Epithelial cell of proximal tubule (primary cell): ENCODE data around the gene RGS6. TPM values are rescaled to one million over a fixed set of nuclear protein-coding genes. Genes with fewer than 3 reads are reported as not detected.

Experiments
- DNase-seq: peaks from one replicate; pipeline ENCODE4 v3.0.0-alpha.2; 2011; ENCODE audit warnings: low read depth
- H3K4me3 ChIP-seq: 2 replicates; pipeline ENCODE4 v1.5.1; 2011; ENCODE audit warnings: low read depth, mild to moderate bottlenecking, low read length
- total RNA-seq: library from RNA; depleted of rRNA; stranded (reverse); fragments of >200 nt; gene quantifications from 2 replicates; pipeline ENCODE4 v1.2.3, GENCODE V29; 2015
- TF ChIP-seq, protein P1 (sequence below): conservative IDR thresholded peaks from 2 replicates; pipeline ENCODE4 v1.5.1; 2012; ENCODE audit warnings: low read depth, mild to moderate bottlenecking, low read length

The RGS6 gene
- total RNA-seq, 1 donor from 2014 or later = not detected

- DNase-seq = no peak
- no peak overlapping the region for H3K4me3 ChIP-seq
- TF ChIP-seq, protein P1, sequence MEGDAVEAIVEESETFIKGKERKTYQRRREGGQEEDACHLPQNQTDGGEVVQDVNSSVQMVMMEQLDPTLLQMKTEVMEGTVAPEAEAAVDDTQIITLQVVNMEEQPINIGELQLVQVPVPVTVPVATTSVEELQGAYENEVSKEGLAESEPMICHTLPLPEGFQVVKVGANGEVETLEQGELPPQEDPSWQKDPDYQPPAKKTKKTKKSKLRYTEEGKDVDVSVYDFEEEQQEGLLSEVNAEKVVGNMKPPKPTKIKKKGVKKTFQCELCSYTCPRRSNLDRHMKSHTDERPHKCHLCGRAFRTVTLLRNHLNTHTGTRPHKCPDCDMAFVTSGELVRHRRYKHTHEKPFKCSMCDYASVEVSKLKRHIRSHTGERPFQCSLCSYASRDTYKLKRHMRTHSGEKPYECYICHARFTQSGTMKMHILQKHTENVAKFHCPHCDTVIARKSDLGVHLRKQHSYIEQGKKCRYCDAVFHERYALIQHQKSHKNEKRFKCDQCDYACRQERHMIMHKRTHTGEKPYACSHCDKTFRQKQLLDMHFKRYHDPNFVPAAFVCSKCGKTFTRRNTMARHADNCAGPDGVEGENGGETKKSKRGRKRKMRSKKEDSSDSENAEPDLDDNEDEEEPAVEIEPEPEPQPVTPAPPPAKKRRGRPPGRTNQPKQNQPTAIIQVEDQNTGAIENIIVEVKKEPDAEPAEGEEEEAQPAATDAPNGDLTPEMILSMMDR = no peak
Measured at GRCh38 chr14:71966528-71966927, 34.3 kb downstream of the RGS6 start.

DNA sequence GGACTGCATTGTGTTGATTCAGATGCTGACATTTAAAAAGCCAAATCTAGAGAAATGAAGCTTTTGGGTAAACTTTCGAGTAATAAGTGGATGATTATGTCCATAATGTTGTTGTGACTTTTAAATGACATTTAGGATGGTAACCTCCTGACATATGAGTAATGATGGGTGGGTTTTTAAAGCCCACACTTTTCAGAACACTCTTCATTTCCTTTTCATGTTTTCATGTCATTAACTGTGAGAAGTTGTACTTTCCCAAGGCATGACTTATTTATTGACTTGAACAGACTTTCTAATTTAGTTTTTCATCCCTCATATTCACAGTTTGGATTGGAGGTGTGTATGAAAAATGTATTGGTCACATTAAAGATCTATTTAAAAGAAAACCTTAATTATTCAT, 35.5 kb downstream of the RGS6 start:
- TF ChIP-seq, protein P1 = no peak
- no peak overlapping the region for H3K4me3 ChIP-seq
- DNase-seq = no peak

DNA sequence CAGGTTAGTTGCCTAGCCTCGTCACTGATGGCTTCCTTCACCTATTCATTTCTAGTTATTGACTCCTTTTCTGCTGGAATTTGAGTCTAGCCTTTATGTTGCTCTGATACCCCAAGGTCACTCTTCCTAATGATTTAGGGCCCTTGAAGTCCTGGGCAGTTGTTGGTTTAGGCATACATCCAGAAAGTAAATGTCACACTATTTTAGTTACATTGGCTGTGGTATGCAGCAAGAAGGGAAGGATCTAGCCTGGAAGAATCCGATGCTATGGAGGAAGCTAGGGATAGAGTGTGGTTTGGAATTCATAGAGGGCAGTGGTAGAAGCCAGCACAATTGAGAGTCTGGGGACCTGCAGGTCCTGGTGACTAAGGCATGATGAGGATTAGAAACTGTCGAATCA, 38.0 kb downstream of the RGS6 start:
- DNase-seq = no peak
- H3K4me3 ChIP-seq = no peak overlapping the region
- TF ChIP-seq, protein P1 = no peak

- TF ChIP-seq, protein P1 = no peak
- no peak overlapping the region for H3K4me3 ChIP-seq
- DNase-seq = no peak
Measured at GRCh38 chr14:71985538-71986189, 53.4 kb downstream of the RGS6 start.

- TF ChIP-seq, protein P1 = no peak
- no peak for DNase-seq
- H3K4me3 ChIP-seq = no peak overlapping the region
Measured at GRCh38 chr14:71988476-71988875, 56.2 kb downstream of the RGS6 start.

DNA sequence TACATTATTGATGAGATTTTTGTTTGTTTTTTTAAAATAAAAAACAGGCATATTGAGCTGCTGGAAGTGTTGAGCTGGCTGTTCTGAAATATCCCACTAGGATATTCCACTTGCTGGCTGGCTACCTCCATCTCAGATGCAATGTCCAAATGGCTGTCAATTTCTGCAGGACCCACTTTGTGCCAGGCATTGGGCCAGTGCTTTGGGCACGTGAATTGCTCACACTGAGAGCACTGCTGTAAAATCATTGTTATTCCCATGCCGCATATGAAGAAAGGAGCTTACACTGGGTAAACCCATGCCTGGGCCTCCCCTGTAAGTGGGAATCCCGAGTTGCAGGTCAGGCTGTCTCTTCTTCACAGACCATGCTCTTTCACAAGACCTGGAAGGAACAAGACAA, 56.7 kb downstream of the RGS6 start:
- H3K4me3 ChIP-seq = no peak overlapping the region

More for the DNA sequence above, 56.7 kb downstream of the RGS6 start:
- DNase-seq = no peak
- TF ChIP-seq, protein P1 = no peak
